HG03064 (cell line): ENCODE data around the gene ZNF750.
"Not testable (repeated sequence)": the region's sequence is repeated elsewhere in the genome, so short reads cannot be mapped to it uniquely, and the experiment has no call there.

Experiments used
- ATAC-seq: cut with Tn5 transposase; IDR thresholded peaks from one replicate; pipeline ENCODE4 v1.9.1; 2021; ENCODE audit warnings: low read depth; ENCODE audit not compliant: unreplicated experiment

Gene ZNF750

GRCh38 chr17:82799591-82799990 lies 40.2 kb downstream of the ZNF750 start:
- ATAC-seq, result no peak

GRCh38 chr17:82798752-82799151 lies 41.1 kb downstream of the ZNF750 start:
- ATAC-seq, result no peak

GRCh38 chr17:82797061-82797460 lies 42.8 kb downstream of the ZNF750 start:
- no peak for ATAC-seq

- ATAC-seq, result no peak
Observed at GRCh38 chr17:82795615-82796014, 44.2 kb downstream of the ZNF750 start.

- ATAC-seq, result no peak
Observed at GRCh38 chr17:82794781-82795482, 44.9 kb downstream of the ZNF750 start.

GRCh38 chr17:82793974-82794630 lies 45.7 kb downstream of the ZNF750 start:
- ATAC-seq, result no peak

- no peak for ATAC-seq
Observed at GRCh38 chr17:82791532-82791931, 48.3 kb downstream of the ZNF750 start.

GRCh38 chr17:82790391-82790790 lies 49.4 kb downstream of the ZNF750 start:
- ATAC-seq, result no peak

GRCh38 chr17:82789806-82790205 lies 50.0 kb downstream of the ZNF750 start:
- no peak for ATAC-seq

- ATAC-seq, result no peak
Observed at GRCh38 chr17:82789051-82789592, 50.7 kb downstream of the ZNF750 start.

GRCh38 chr17:82788206-82789001 lies 51.4 kb downstream of the ZNF750 start:
- no peak for ATAC-seq

- no peak for ATAC-seq
Observed at GRCh38 chr17:82787081-82787848, 52.6 kb downstream of the ZNF750 start.

- ATAC-seq, result no peak
Observed at GRCh38 chr17:82786427-82786826, 53.4 kb downstream of the ZNF750 start.

- ATAC-seq, result not testable (repeated sequence)
Observed at GRCh38 chr17:82785581-82785980, 54.2 kb downstream of the ZNF750 start.

GRCh38 chr17:82783498-82783897 lies 56.3 kb downstream of the ZNF750 start:
- no peak for ATAC-seq

- ATAC-seq, result no peak
Observed at GRCh38 chr17:82782657-82783207, 57.1 kb downstream of the ZNF750 start.

GRCh38 chr17:82781894-82782274 lies 57.9 kb downstream of the ZNF750 start:
- ATAC-seq, result no peak

GRCh38 chr17:82780971-82781893 lies 58.6 kb downstream of the ZNF750 start:
- ATAC-seq, result no peak

- ATAC-seq, result no peak
Observed at GRCh38 chr17:82780195-82780594, 59.6 kb downstream of the ZNF750 start.
